Cardiac fibroblast (primary cell): ENCODE results near the gene CD74.

Source experiments
- DNase-seq, 2 donors: peaks; one replicate each; pipeline versions ENCODE4 v3.0.0 to v3.0.0-alpha.2; 2010; ENCODE audit warnings: low read depth in 2 of 2
- H3K4me3 ChIP-seq, 2 donors: replicated peaks in 1 of 2; 1 replicate in 1 of 2; 2 replicates in 1 of 2; pipeline ENCODE4 v1.5.1; 2011; ENCODE audit warnings: low read depth in 2 of 2, low read length in 2 of 2, mild to moderate bottlenecking in 2 of 2, moderate library complexity in 1 of 2
- CTCF ChIP-seq: IDR thresholded peaks from one replicate; pipeline ENCODE4 v1.5.1; 2011; ENCODE audit warnings: low read depth, mild to moderate bottlenecking, low read length, inconsistent platforms

CD74 gene

GRCh38 chr5:150447188-150447587 is 34.5 kb upstream of the CD74 start:
- no peak for TF ChIP-seq CTCF
- no peak overlapping the region for H3K4me3 ChIP-seq
- no peak for DNase-seq

GRCh38 chr5:150446583-150446982 is 33.9 kb upstream of the CD74 start:
- no peak overlapping the region for H3K4me3 ChIP-seq
- no peak for TF ChIP-seq CTCF
- DNase-seq = no peak

GRCh38 chr5:150446088-150446487 is 33.4 kb upstream of the CD74 start:
- no peak overlapping the region for H3K4me3 ChIP-seq
- TF ChIP-seq CTCF = no peak
- DNase-seq = no peak

- H3K4me3 ChIP-seq = no peak overlapping the region
- no peak for TF ChIP-seq CTCF
- no peak for DNase-seq
Observed at GRCh38 chr5:150444770-150445169, 32.1 kb upstream of the CD74 start.

GRCh38 chr5:150443242-150444075 is 30.7 kb upstream of the CD74 start:
- no peak for TF ChIP-seq CTCF
- no peak for DNase-seq
- no peak overlapping the region for H3K4me3 ChIP-seq

GRCh38 chr5:150442699-150443080 is 30.0 kb upstream of the CD74 start:
- no peak overlapping the region for H3K4me3 ChIP-seq
- no peak for DNase-seq

More at GRCh38 chr5:150442699-150443080, 30.0 kb upstream of the CD74 start:
- TF ChIP-seq CTCF = no peak
